ENCODE results near the gene GRM2. TPM values are rescaled to one million over a fixed set of nuclear protein-coding genes. Genes with fewer than 3 reads are reported as not detected.

The GRM2 gene
- total RNA-seq, 1 experiment from 2014 or later = 1.9 TPM

DNA sequence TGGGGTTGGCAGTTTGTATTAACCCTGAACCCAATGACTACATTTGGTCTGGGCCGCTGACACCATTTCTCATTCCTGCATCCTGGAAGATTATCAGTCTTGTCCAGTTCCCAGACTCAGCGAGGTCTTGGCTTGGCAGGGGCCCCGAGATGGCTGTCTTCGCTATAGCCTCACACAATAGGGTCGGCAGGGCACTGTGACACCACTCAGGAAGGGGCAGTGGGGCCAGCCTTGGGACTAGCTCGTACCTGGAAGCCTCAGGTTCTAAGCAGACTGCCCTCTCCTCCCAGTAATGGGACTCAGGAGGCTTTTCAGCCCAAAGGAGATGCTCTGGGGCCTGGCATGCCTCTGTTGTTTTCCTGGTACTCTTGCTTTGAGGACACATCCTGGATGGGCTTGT, 26.7 kb upstream of the GRM2 start:
- H4K20me1 ChIP-seq (ENCODE audit: control insufficient read depth, insufficient read depth, insufficient read length) = no peaks in the 10 kb centered on the region
- no peak overlapping the region for H2BK12ac ChIP-seq (ENCODE audit: insufficient read length, low read depth, low read length)
- no peak overlapping the region for H2BK5ac ChIP-seq (ENCODE audit: insufficient read length, low read length)
- H3K9me3 Mint-ChIP-seq = no peaks in the 10 kb centered on the region
- H4K91ac ChIP-seq (ENCODE audit: insufficient read length, low read depth, low read length) = no peak overlapping the region
- H3K27ac ChIP-seq (ENCODE audit: insufficient read length, low read depth, low read length) = no peak overlapping the region
- peaks cover 12 to 16% of the 10 kb centered on the region in 2 experiments for H3K4me1 Mint-ChIP-seq
- no peaks in the 10 kb centered on the region for H3K9me3 ChIP-seq (ENCODE audit: control insufficient read depth, low read depth, low read length)
- H3K18ac ChIP-seq (ENCODE audit: insufficient read length, low read depth, low read length) = no peak overlapping the region
- DNase-seq = no peak
- H3K79me1 ChIP-seq (ENCODE audit: insufficient read depth, low read depth, low read length, poor library complexity, severe bottlenecking) = no peaks in the 10 kb centered on the region
- H3K4me1 ChIP-seq (ENCODE audit: insufficient read depth, low read length) = no peaks in the 10 kb centered on the region; the same call in 1 of the 2 replicates
- H2BK15ac ChIP-seq (ENCODE audit: low read depth, low read length) = no peak overlapping the region
- no peak overlapping the region for H2BK120ac ChIP-seq (ENCODE audit: low read depth, low read length, poor library complexity, severe bottlenecking)
- no peaks in the 10 kb centered on the region for H3K27me3 ChIP-seq (ENCODE audit: insufficient read depth, low read length)
- no peaks in the 10 kb centered on the region for H3K23me2 ChIP-seq (ENCODE audit: insufficient read length, low read depth, low read length, poor library complexity, severe bottlenecking)
- no peak overlapping the region for H4K8ac ChIP-seq (replicated peaks; ENCODE audit: insufficient read length, low read depth, low read length)
- H3K14ac ChIP-seq (ENCODE audit: insufficient read depth, low read length) = no peak overlapping the region
- H3K27ac Mint-ChIP-seq = no peak overlapping the region
- H3K9ac ChIP-seq (ENCODE audit: extremely low read depth, insufficient read length, low read length) = no peak overlapping the region
- no peak overlapping the region for H3K4ac ChIP-seq (ENCODE audit: low read depth, low read length)
- no peak overlapping the region for H2AK5ac ChIP-seq (ENCODE audit: insufficient read length, low read length)
- no peak for TF ChIP-seq CTCF (conservative IDR thresholded peaks at IDR 0.05)
- no peak overlapping the region for H3K56ac ChIP-seq (ENCODE audit: insufficient read length, low read depth, low read length)
- no peaks in the 10 kb centered on the region for H3K79me2 ChIP-seq (ENCODE audit: insufficient read depth, low read length)
- WGBS (ENCODE audit: extremely low coverage, insufficient read length, low lambda C conversion rate) = no CpG with 5 or more reads among the region's 6 CpGs
- no peak overlapping the region for H3K4me2 ChIP-seq (ENCODE audit: insufficient read depth, insufficient read length, low read length)
- H3K4me3 Mint-ChIP-seq = no peak overlapping the region
- no peak overlapping the region for H3T11ph ChIP-seq (ENCODE audit: low read length)
- H2BK20ac ChIP-seq (ENCODE audit: low read depth, low read length, poor library complexity, severe bottlenecking) = no peak overlapping the region
- H3K36me3 Mint-ChIP-seq (ENCODE audit: insufficient read depth in 1 of 3, low read depth in 3 of 3) = no peaks in the 10 kb centered on the region; a peak in 1 of 7 replicates
- H4K5ac ChIP-seq (ENCODE audit: insufficient read length, low read depth, low read length) = no peak overlapping the region
- no peaks in the 10 kb centered on the region; the same call in 1 of the 2 replicates for H3K27me3 Mint-ChIP-seq (ENCODE audit: low read depth)
- H3K23ac ChIP-seq (ENCODE audit: insufficient read length, low read depth, low read length) = no peak overlapping the region
- no peak overlapping the region for H2AFZ ChIP-seq (ENCODE audit: low read length)
